Adrenal gland (tissue), 12 donors: ENCODE measurements around the gene SYCE3. TPM values are rescaled to one million over a fixed set of nuclear protein-coding genes. Genes with fewer than 3 reads are reported as not detected.

ENCODE experiments used
- DNase-seq, 7 donors: peaks; one replicate each; pipeline ENCODE4 v3.0.0-alpha.2; 2019 to 2020
- H3K27ac ChIP-seq, 5 donors: fragments of 200-600 bp; sonication (generic) in 4 of 5; 1 replicate in 3 of 5; 2 replicates in 2 of 5; pipeline versions ENCODE4 v1.5.1 to v1.8.0; 2016 to 2020; ENCODE audit warnings: mild to moderate bottlenecking in 1 of 5
- H3K27me3 ChIP-seq: fragments of 200-600 bp; 2 replicates; pipeline ENCODE4 v1.8.0; 2021
- H3K36me3 ChIP-seq, 2 donors: fragments of 200-600 bp; replicated peaks in 1 of 2; 1 replicate in 1 of 2; 2 replicates in 1 of 2; pipeline versions ENCODE4 v1.5.1 to v1.8.0; 2018 to 2022
- H3K4me1 ChIP-seq, 2 donors: fragments of 200-600 bp; replicated peaks in 1 of 2; 1 replicate in 1 of 2; 2 replicates in 1 of 2; pipeline versions ENCODE4 v1.5.1 to v1.8.0; 2018 to 2021
- H3K4me3 ChIP-seq, 4 donors: fragments of 200-600 bp; sonication (generic) in 3 of 4; one replicate each; pipeline ENCODE4 v1.5.1; 2016 to 2018
- H3K9me3 ChIP-seq, 3 donors: fragments of 200-600 bp; sonication (generic) in 1 of 3; replicated peaks in 1 of 3; 1 replicate in 2 of 3; 2 replicates in 1 of 3; pipeline versions ENCODE4 v1.5.1 to v1.8.0; 2016 to 2021
- POLR2A ChIP-seq, 2 donors: fragments of 450-650 bp; IDR thresholded peaks; one replicate each; pipeline ENCODE4 v1.6.1; 2017; ENCODE audit warnings: antibody characterized with exemption in 2 of 2, mild to moderate bottlenecking in 2 of 2, moderate library complexity in 1 of 2
- WGBS, 4 donors: extraction: QIAGEN DNeasy Blood & Tissue Kit in 2 of 4; methylation state at CpG; one replicate each; pipeline versions ENCODE4 v1.1.5 to v1.1.7; 2013 to 2017; 5-methylcytosine and 5-hydroxymethylcytosine counted together
- intact Hi-C, 2 donors: fragments of 100-400 bp; cut with DNase I; formaldehyde crosslinking; loops; one replicate each; pipeline versions ENCODE4 v1.14.1 to v1.15.0; 2022 to 2023
- polyA plus RNA-seq, 3 donors: library from polyadenylated mRNA; stranded (reverse); fragments of 200-250 nt in 2 of 3; fragments of 350-450 nt in 1 of 3; fragmentation: Illumina TruSeq in 1 of 3; extraction: RNeasy Lipid Tissue Mini Kit (QIAGEN cat#74804) in 1 of 3; gene quantifications; one replicate each; pipeline ENCODE4 v1.2.3, GENCODE V29; 2013 to 2014
- total RNA-seq, 9 donors: library from RNA; depleted of rRNA in 4 of 9; stranded (reverse); fragments of >200 nt in 4 of 9; fragments of 120-200 nt in 1 of 9; fragmentation: NEBNext Ultra II Directional in 1 of 9; extraction: Animal tissue kit (Norgen Biotek cat#: 25700) in 1 of 9; gene quantifications; one replicate each; pipeline versions ENCODE4 v1.1.0 to v1.2.4, GENCODE V29; 2013 to 2023
- TF ChIP-seq, protein P1 (sequence below), 6 experiments: fragments of 450-650 bp in 4 of 6; fragments of 200-600 bp in 2 of 6; sonication (generic) in 1 of 6; IDR thresholded peaks; 1 replicate in 5 of 6; 2 replicates in 1 of 6; pipeline versions ENCODE4 v1.5.1 to v1.8.0; 2016 to 2021; ENCODE audit warnings: antibody characterized with exemption in 6 of 6, mild to moderate bottlenecking in 2 of 6, moderate library complexity in 1 of 6
- donor health status: healthy with polysubstance abuse.
- donor health status: Bipolar disorder and iron deficiency.
- donor health status: DM: yes; HTN: yes; CAD: no.
- donor health status: DM: no; HTN: no; CAD: no.
- donor health status: DM: no; HTN: no; CAD: no.
- donor health status: DM: yes; HTN: yes; CAD: no.

Gene SYCE3
- total and polyA plus RNA-seq, 12 donors: 0.57 to 7.2 (median 0.87) TPM; not detected in 5

DNA sequence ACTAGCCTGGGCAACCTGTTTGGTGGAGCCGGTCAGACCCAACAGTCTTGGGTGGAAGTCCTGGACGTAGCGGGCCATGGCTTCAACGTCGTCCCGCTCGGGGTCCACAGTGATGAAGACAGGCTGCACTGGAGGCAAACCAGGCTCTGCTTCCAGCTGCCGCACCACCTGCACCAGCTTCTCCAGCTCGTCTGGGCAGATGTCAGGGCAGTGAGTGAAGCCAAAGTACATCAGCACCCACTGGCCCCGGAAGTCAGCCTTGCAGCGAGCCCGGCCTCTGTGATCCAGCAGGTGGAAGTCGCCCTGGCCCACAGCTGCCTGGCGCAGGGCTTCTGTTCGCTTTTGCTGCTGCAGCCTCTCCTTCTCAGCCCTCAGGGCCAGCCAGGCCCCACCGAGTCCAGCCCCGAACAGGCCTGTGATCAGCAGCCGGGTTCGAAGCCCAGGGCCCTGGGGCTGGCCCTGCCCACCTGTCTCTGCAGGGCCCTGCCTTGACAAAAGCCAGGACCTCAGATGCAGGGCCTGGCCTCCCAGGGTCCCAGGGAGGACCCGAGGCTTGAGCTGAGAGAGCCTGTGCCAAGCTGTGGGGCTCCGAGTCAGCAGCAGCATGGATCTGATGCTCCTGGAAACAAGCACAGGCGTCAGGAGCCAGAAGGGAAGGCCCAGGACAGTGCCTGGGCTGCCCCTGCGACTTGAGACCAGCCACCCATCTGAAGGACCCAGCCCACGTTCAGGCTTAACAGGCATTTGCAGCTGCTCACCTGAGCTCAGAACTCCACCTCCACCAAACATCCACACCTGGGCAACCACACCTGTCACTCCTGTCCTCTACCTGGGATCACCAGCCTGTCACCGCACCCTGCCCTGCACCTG lies 38.7 kb downstream of the SYCE3 start:
- DNase-seq: peak in 3 of 7 donors; percentile 26 to 61 (median 44)
- Histone ChIP-seq H3K4me3 (peak overlapping the region in 1 of 4 donors; percentile 83), H3K27me3 (no peaks in the 10 kb centered on the region), H3K4me1 (peaks cover 20 to 23% of the 10 kb centered on the region in 2 donors), H3K27ac (peak overlapping the region in 2 of 5 donors; percentile 91 to 97), H3K36me3 (peaks cover 0 to 37% of the 10 kb centered on the region in 2 donors), H3K9me3 (no peaks in the 10 kb centered on the region)
- intact Hi-C loops: no loop called here
- 79 to 87% (median 81%) methylated on average over 4 to 25 of the region's 25 CpGs for WGBS, 4 donors
- TF ChIP-seq POLR2A (IDR thresholded peaks at IDR 0.05): no peak
- TF ChIP-seq, protein P1, sequence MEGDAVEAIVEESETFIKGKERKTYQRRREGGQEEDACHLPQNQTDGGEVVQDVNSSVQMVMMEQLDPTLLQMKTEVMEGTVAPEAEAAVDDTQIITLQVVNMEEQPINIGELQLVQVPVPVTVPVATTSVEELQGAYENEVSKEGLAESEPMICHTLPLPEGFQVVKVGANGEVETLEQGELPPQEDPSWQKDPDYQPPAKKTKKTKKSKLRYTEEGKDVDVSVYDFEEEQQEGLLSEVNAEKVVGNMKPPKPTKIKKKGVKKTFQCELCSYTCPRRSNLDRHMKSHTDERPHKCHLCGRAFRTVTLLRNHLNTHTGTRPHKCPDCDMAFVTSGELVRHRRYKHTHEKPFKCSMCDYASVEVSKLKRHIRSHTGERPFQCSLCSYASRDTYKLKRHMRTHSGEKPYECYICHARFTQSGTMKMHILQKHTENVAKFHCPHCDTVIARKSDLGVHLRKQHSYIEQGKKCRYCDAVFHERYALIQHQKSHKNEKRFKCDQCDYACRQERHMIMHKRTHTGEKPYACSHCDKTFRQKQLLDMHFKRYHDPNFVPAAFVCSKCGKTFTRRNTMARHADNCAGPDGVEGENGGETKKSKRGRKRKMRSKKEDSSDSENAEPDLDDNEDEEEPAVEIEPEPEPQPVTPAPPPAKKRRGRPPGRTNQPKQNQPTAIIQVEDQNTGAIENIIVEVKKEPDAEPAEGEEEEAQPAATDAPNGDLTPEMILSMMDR (IDR thresholded peaks at IDR 0.05): no peak

DNA sequence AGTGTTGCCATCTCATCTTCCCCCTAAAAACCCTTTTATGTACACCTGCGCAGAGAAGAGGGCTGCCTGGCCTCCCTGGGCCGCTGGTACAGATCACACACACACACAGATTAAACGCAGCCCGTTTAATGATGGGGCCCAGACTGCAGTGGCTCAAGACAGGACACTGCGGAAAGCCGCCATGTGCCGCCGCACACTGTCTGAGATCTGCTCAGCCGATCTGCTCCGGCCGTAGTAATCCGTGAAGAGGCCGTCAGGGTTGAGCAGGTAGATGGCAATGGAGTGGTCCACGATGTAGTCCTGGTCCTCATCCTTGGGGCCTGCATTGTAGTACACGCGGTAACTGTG lies 39.3 kb downstream of the SYCE3 start:
- peaks cover 20 to 23% of the 10 kb centered on the region in 2 donors for H3K4me1 ChIP-seq
- intact Hi-C loops: no loop called here
- TF ChIP-seq POLR2A (IDR thresholded peaks at IDR 0.05): no peak
- TF ChIP-seq, protein P1 (IDR thresholded peaks at IDR 0.05): no peak
- no peak overlapping the region for H3K4me3 ChIP-seq
- no peaks in the 10 kb centered on the region for H3K9me3 ChIP-seq
- WGBS, 4 donors: 88 to 100% (median 93%) methylated on average over 1 to 16 of the region's 16 CpGs
- H3K27me3 ChIP-seq: no peaks in the 10 kb centered on the region
- H3K36me3 ChIP-seq: peaks cover 0 to 44% of the 10 kb centered on the region in 2 donors
- peak in 1 of 7 donors; percentile 37 for DNase-seq
- no peak overlapping the region for H3K27ac ChIP-seq

DNA sequence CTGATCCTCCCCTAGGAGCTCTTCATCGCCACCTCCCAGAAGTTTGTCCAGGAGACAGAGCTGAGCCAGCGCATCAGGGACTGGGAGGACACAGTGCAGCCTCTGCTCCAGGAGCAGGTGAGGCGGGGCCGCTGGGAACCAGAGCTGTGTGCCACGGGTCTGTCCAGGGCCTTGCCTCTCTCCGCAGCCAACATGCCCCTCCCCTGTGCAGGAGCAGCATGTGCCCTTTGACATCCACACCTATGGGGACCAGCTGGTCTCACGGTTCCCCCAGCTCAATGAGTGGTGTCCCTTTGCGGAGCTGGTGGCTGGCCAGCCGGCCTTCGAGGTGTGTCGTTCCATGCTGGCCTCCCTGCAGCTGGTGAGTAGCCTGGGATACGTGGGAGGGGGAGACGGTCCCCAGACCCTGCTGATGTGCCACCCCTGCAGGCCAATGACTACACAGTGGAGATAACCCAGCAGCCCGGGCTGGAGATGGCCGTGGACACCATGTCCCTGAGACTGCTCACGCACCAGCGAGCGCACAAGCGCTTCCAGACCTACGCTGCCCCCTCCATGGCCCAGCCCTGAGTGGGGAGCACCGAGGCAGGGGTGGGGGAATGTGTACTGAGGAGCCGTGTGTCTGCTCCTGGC lies 39.8 kb downstream of the SYCE3 start:
- Histone ChIP-seq H3K4me3 (no peak overlapping the region), H3K27me3 (no peaks in the 10 kb centered on the region), H3K27ac (no peak overlapping the region), H3K36me3 (peaks cover 0 to 47% of the 10 kb centered on the region in 2 donors), H3K9me3 (no peaks in the 10 kb centered on the region), H3K4me1 (peaks cover 20 to 23% of the 10 kb centered on the region in 2 donors)
- WGBS, 4 donors: 78 to 92% (median 88%) methylated on average over 10 to 22 of the region's 22 CpGs
- TF ChIP-seq POLR2A (IDR thresholded peaks at IDR 0.05): no peak
- TF ChIP-seq, protein P1 (IDR thresholded peaks at IDR 0.05): no peak
- intact Hi-C loops: no loop called here
- DNase-seq: peak in 1 of 7 donors; percentile 21

DNA sequence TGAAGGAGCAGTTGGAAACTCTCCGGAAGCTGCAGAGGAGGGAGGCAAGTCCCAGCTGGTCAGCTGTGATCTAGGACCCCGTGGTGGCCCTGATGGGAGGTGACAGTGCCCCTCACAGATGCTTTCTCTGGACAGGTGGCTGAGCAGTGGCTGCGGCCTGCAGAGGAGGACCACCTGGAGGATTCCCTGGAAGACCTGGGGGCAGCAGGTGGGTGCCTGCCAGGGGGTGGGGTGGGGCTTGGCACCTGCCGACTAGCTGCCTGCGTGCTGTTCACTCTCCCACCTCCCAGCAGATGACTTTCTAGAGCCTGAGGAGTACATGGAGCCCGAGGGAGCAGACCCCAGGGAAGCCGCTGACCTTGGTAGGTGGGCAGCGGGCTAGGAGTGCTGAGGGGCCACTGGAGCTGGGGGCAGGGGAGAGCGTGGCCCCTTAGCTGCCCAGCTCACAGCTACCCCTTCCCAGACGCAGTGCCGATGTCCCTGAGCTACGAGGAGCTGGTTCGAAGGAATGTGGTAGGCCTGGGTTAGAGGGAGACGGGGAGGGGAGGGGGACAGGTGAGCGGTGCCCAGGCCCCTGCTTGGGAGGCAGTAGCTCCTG lies 40.4 kb downstream of the SYCE3 start:
- Histone ChIP-seq H3K27ac (no peak overlapping the region), H3K4me1 (peaks cover 20 to 23% of the 10 kb centered on the region in 2 donors), H3K9me3 (no peaks in the 10 kb centered on the region), H3K36me3 (peaks cover 0 to 54% of the 10 kb centered on the region in 2 donors), H3K27me3 (no peaks in the 10 kb centered on the region), H3K4me3 (no peak overlapping the region)
- TF ChIP-seq POLR2A (IDR thresholded peaks at IDR 0.05): no peak
- TF ChIP-seq, protein P1 (IDR thresholded peaks at IDR 0.05): no peak
- peak in 1 of 7 donors; percentile 15 for DNase-seq
- WGBS, 4 donors: 82 to 97% (median 89%) methylated on average over 3 to 15 of the region's 15 CpGs
- intact Hi-C loops: no loop called here
